SIG-M5 (cell line): Measurements from ENCODE around the gene LEKR1.
"Not testable (repeated sequence)": the region's sequence is repeated elsewhere in the genome, so short reads cannot be mapped to it uniquely, and the experiment has no call there.

ENCODE experiments used
- DNase-seq: peaks from one replicate; lab custom pipeline; 2025; lab: John Stamatoyannopoulos, UW

LEKR1 gene

GRCh38 chr3:156806698-156807097, 19.5 kb upstream of the LEKR1 start:
- no peak for DNase-seq

- DNase-seq, result no peak
Measured at GRCh38 chr3:156808025-156808424, 18.1 kb upstream of the LEKR1 start.

- no peak for DNase-seq
Measured at GRCh38 chr3:156811089-156811862, 14.9 kb upstream of the LEKR1 start.

- DNase-seq, result no peak
Measured at GRCh38 chr3:156812521-156813335, 13.4 kb upstream of the LEKR1 start.

- DNase-seq, result no peak
Measured at GRCh38 chr3:156814295-156814694, 11.9 kb upstream of the LEKR1 start.

GRCh38 chr3:156816091-156816793, 9.9 kb upstream of the LEKR1 start:
- no peak for DNase-seq

GRCh38 chr3:156816794-156817645, 9.1 kb upstream of the LEKR1 start:
- DNase-seq, result peak; percentile 66

- DNase-seq, result no peak
Measured at GRCh38 chr3:156817646-156818272, 8.4 kb upstream of the LEKR1 start.

GRCh38 chr3:156818273-156818651, 7.9 kb upstream of the LEKR1 start:
- DNase-seq, result no peak

- no peak for DNase-seq
Measured at GRCh38 chr3:156818890-156819289, 7.3 kb upstream of the LEKR1 start.

GRCh38 chr3:156819842-156820691, 6.1 kb upstream of the LEKR1 start:
- DNase-seq, result no peak

- DNase-seq, result no peak
Measured at GRCh38 chr3:156820692-156821080, 5.5 kb upstream of the LEKR1 start.

- not testable (repeated sequence) for DNase-seq
Measured at GRCh38 chr3:156822626-156823260, 3.4 kb upstream of the LEKR1 start.

GRCh38 chr3:156825795-156826143, 384 bp upstream of the LEKR1 start:
- no peak for DNase-seq

GRCh38 chr3:156826896-156827882, 1.0 kb downstream of the LEKR1 start:
- no peak for DNase-seq

GRCh38 chr3:156831006-156831405, 4.9 kb downstream of the LEKR1 start:
- no peak for DNase-seq

- no peak for DNase-seq
Measured at GRCh38 chr3:156834435-156834834, 8.3 kb downstream of the LEKR1 start.

GRCh38 chr3:156834962-156835535, 8.9 kb downstream of the LEKR1 start:
- no peak for DNase-seq
